ENCODE data around the gene PCNX2. TPM values are rescaled to one million over a fixed set of nuclear protein-coding genes. Genes with fewer than 3 reads are reported as not detected.

The PCNX2 gene
- total and polyA plus RNA-seq, 2 of the 8 experiments (the other 6 are each of a cell fraction or from before 2014, with no cell fraction given), result 46.1 to 57.6 TPM

DNA sequence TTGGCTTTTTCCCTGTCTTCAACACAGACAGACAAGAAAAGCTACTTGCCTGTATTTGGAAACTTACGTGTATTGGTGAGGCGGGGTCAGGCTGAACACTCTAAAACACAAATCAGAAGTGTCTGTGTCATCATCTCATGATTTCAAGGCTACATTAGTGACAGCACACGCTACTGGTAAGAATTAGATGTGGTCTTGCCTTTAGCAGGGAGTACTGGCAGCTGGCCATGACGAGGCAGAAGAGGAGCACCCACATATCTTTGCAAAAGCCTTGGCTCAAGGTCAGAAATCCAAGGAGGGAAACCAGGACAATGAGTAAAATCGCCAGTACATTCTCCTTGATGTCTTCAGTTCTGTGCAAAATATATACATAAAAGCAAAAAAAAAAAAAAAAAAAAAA lies 77.7 kb downstream of the PCNX2 start:
- Histone ChIP-seq H3K79me2 (ENCODE audit: control insufficient read depth in 1 of 2, insufficient read depth in 2 of 2, low read length in 2 of 2) (no peaks in the 10 kb centered on the region), H3K9me3 (ENCODE audit: insufficient read depth in 2 of 2, low read depth in 1 of 2, low read length in 1 of 2) (peaks cover 0 to 5% of the 10 kb centered on the region in 2 experiments; a peak in 1 of 4 replicates), H3K4me3 (ENCODE audit: extremely low read depth in 1 of 4, insufficient read depth in 2 of 4, low read depth in 3 of 4, low read length in 4 of 4) (no peak overlapping the region), H3K4me1 (replicated peaks in 1 of 4; ENCODE audit: control insufficient read depth in 3 of 4, insufficient read depth in 4 of 4, low read length in 3 of 4) (no peaks in the 10 kb centered on the region), H2BK20ac (ENCODE audit: low read length) (no peak overlapping the region), H3K27ac (ENCODE audit: low read depth, low read length) (no peak overlapping the region), H4K20me1 (replicated peaks in 1 of 2; ENCODE audit: control insufficient read depth in 1 of 2, insufficient read depth in 2 of 2, low read length in 2 of 2) (no peaks in the 10 kb centered on the region), H3K4me2 (ENCODE audit: insufficient read depth in 1 of 2, low read depth in 2 of 2, low read length in 2 of 2) (no peak overlapping the region), H3K14ac (ENCODE audit: insufficient read length) (no peak overlapping the region), H4K91ac (replicated peaks; ENCODE audit: insufficient read length, low read length) (no peak overlapping the region), H3K4ac (replicated peaks; ENCODE audit: insufficient read length, low read depth, low read length) (no peak overlapping the region), H2BK12ac (ENCODE audit: low read depth, low read length) (no peak overlapping the region), H3K23me2 (ENCODE audit: low read depth, low read length) (no peaks in the 10 kb centered on the region), H3K36me3 (ENCODE audit: control insufficient read depth in 2 of 4, insufficient read depth in 4 of 4, low read length in 3 of 4) (peaks cover 6 to 35% (median 23%) of the 10 kb centered on the region in 4 experiments; a peak in 7 of 8 replicates), H3K18ac (ENCODE audit: extremely low read depth, low read length) (no peak overlapping the region), H2BK5ac (ENCODE audit: low read depth, low read length) (no peak overlapping the region), H2AK5ac (ENCODE audit: low read depth, low read length) (no peak overlapping the region), H3K56ac (replicated peaks; ENCODE audit: insufficient read length, low read depth, low read length) (no peak overlapping the region), H3K79me1 (ENCODE audit: low read depth, low read length) (no peaks in the 10 kb centered on the region), H2AFZ (ENCODE audit: low read length) (no peak overlapping the region), H4K5ac (ENCODE audit: insufficient read length, low read depth, low read length) (no peak overlapping the region), H2BK15ac (ENCODE audit: low read length) (no peak overlapping the region), H3K27me3 (replicated peaks in 1 of 4; ENCODE audit: control insufficient read depth in 3 of 4, extremely low read depth in 1 of 4, insufficient read depth in 3 of 4, low read length in 3 of 4) (no peaks in the 10 kb centered on the region), H3K23ac (ENCODE audit: insufficient read length) (no peak overlapping the region), H2BK120ac (replicated peaks; ENCODE audit: low read depth, low read length) (no peak overlapping the region), H3K9ac (replicated peaks in 1 of 4; ENCODE audit: extremely low read depth in 1 of 4, low read depth in 3 of 4, low read length in 3 of 4) (no peak overlapping the region), H4K8ac (ENCODE audit: extremely low read depth, insufficient read depth, low read length) (no peak overlapping the region)
- CTCF ChIA-PET (ENCODE audit: partially characterized antibody), result interaction anchor here (1.1 kb wide), 1 partner anchor 25 kb away, joined by 5 read pairs; no protein-coding TSS in a partner anchor
- POLR2A ChIA-PET (ENCODE audit: partially characterized antibody), result no interaction called here
- DNase-seq (ENCODE audit: low read depth in 1 of 2, low spot score in 2 of 2) (no peak), FAIRE-seq (no peak)
- 92% methylated on average over 5 of the region's 5 CpGs; no CpG with 5 or more reads in 1 of the 2 experiments for WGBS, 2 experiments (ENCODE audit: extremely low coverage in 1 of 2, insufficient coverage in 1 of 2, insufficient read length in 1 of 2, insufficient replicate concordance in 2 of 2, low coverage in 1 of 2, low lambda C conversion rate in 2 of 2, missing lambda C conversion rate in 1 of 2)
- TF ChIP-seq EP300 (IDR thresholded peaks at IDR 0.05; ENCODE audit: borderline replicate concordance in 1 of 2, low read depth in 2 of 2, low read length in 2 of 2), result no peak
- no peak for TF ChIP-seq JUND (IDR thresholded peaks at IDR 0.05; ENCODE audit: low read length)
- TF ChIP-seq, protein P1, sequence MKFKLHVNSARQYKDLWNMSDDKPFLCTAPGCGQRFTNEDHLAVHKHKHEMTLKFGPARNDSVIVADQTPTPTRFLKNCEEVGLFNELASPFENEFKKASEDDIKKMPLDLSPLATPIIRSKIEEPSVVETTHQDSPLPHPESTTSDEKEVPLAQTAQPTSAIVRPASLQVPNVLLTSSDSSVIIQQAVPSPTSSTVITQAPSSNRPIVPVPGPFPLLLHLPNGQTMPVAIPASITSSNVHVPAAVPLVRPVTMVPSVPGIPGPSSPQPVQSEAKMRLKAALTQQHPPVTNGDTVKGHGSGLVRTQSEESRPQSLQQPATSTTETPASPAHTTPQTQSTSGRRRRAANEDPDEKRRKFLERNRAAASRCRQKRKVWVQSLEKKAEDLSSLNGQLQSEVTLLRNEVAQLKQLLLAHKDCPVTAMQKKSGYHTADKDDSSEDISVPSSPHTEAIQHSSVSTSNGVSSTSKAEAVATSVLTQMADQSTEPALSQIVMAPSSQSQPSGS (IDR thresholded peaks at IDR 0.05; ENCODE audit: low read length), result no peak
- TF ChIP-seq RFX5 (IDR thresholded peaks at IDR 0.05; ENCODE audit: borderline replicate concordance, low read depth, low read length), result no peak
- no peak for TF ChIP-seq SIN3A (conservative IDR thresholded peaks at IDR 0.05 in 1 of 2, IDR thresholded peaks at IDR 0.05 in 1 of 2; ENCODE audit: low read depth in 1 of 2, low read length in 2 of 2)
- TF ChIP-seq, protein P2, sequence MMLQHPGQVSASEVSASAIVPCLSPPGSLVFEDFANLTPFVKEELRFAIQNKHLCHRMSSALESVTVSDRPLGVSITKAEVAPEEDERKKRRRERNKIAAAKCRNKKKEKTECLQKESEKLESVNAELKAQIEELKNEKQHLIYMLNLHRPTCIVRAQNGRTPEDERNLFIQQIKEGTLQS (IDR thresholded peaks at IDR 0.05; ENCODE audit: insufficient read depth, low read depth, low read length), result no peak
- TF ChIP-seq CBX8 (IDR thresholded peaks at IDR 0.05; ENCODE audit: borderline replicate concordance, low read depth, low read length), result no peak
- TF ChIP-seq CTBP2 (IDR thresholded peaks at IDR 0.05; ENCODE audit: borderline replicate concordance, insufficient read depth, insufficient read length, low read length), result no peak
- no peak for TF ChIP-seq CHD1 (IDR thresholded peaks at IDR 0.05; ENCODE audit: low read depth, low read length)
- TF ChIP-seq, protein P3, sequence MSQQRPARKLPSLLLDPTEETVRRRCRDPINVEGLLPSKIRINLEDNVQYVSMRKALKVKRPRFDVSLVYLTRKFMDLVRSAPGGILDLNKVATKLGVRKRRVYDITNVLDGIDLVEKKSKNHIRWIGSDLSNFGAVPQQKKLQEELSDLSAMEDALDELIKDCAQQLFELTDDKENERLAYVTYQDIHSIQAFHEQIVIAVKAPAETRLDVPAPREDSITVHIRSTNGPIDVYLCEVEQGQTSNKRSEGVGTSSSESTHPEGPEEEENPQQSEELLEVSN (IDR thresholded peaks at IDR 0.05), result no peak
